ENCODE measurements around the gene ABHD1.

ABHD1 gene

GRCh38 chr2:27138111-27138510 lies 14.5 kb downstream of the ABHD1 start:
- DNase-seq, result no peak

GRCh38 chr2:27139310-27139709 lies 15.7 kb downstream of the ABHD1 start, which contains the start of gene PRR30:
Gene PRR30 (minus strand): TSS chr2:27139410. CDS start chr2:27138329, 1,081 bp downstream.
- DNase-seq, result no peak

GRCh38 chr2:27143285-27143684 lies 19.7 kb downstream of the ABHD1 start:
- DNase-seq, result no peak

- no peak for DNase-seq
Measured at GRCh38 chr2:27145682-27146081, 22.1 kb downstream of the ABHD1 start.

GRCh38 chr2:27147935-27148334 lies 24.3 kb downstream of the ABHD1 start:
- DNase-seq, result no peak

GRCh38 chr2:27148801-27149439 lies 25.3 kb downstream of the ABHD1 start, which contains the start of gene TCF23:
Gene TCF23 (plus strand): TSS chr2:27149004. CDS start chr2:27149134, 130 bp downstream.
- DNase-seq, result no peak

GRCh38 chr2:27149570-27150405 lies 26.2 kb downstream of the ABHD1 start:
- no peak for DNase-seq

- DNase-seq, result no peak
Measured at GRCh38 chr2:27150639-27151230, 27.1 kb downstream of the ABHD1 start.

- DNase-seq, result no peak
Measured at GRCh38 chr2:27152102-27152795, 28.6 kb downstream of the ABHD1 start.

- no peak for DNase-seq
Measured at GRCh38 chr2:27152796-27153464, 29.3 kb downstream of the ABHD1 start.

GRCh38 chr2:27154488-27154887 lies 30.9 kb downstream of the ABHD1 start:
- DNase-seq, result no peak

- no peak for DNase-seq
Measured at GRCh38 chr2:27155069-27155520, 31.5 kb downstream of the ABHD1 start.

GRCh38 chr2:27158468-27158867 lies 34.9 kb downstream of the ABHD1 start:
- DNase-seq, result no peak

- no peak for DNase-seq
Measured at GRCh38 chr2:27159271-27159670, 35.7 kb downstream of the ABHD1 start.

GRCh38 chr2:27160191-27160590 lies 36.6 kb downstream of the ABHD1 start:
- no peak for DNase-seq

GRCh38 chr2:27162151-27163121 lies 38.8 kb downstream of the ABHD1 start:
- no peak for DNase-seq

GRCh38 chr2:27164960-27165763 lies 41.5 kb downstream of the ABHD1 start:
- no peak for DNase-seq

- no peak for DNase-seq
Measured at GRCh38 chr2:27170581-27171337, 47.1 kb downstream of the ABHD1 start.

- no peak for DNase-seq
Measured at GRCh38 chr2:27171351-27171848, 47.8 kb downstream of the ABHD1 start.
